Testis (tissue), 3 donors: Measurements from ENCODE around the gene SPPL3. TPM values are rescaled to one million over a fixed set of nuclear protein-coding genes. Genes with fewer than 3 reads are reported as not detected.

Experiments
- DNase-seq: peaks from one replicate; pipeline ENCODE4 v3.0.0-alpha.2; 2019
- H3K27ac ChIP-seq, 2 donors: fragments of 200-600 bp; sonication (generic); one replicate each; pipeline ENCODE4 v1.5.1; 2019
- H3K27me3 ChIP-seq: fragments of 200-600 bp; sonication (generic); one replicate; pipeline ENCODE4 v1.5.1; 2019
- H3K36me3 ChIP-seq: fragments of 200-600 bp; sonication (generic); one replicate; pipeline ENCODE4 v1.5.1; 2017; ENCODE audit warnings: low read depth; ENCODE audit errors: missing control alignments
- H3K4me1 ChIP-seq: fragments of 200-600 bp; sonication (generic); one replicate; pipeline ENCODE4 v1.5.1; 2019
- H3K4me3 ChIP-seq, 2 donors: fragments of 200-600 bp; sonication (generic); one replicate each; pipeline ENCODE4 v1.5.1; 2017 to 2019
- H3K9me3 ChIP-seq: fragments of 200-600 bp; sonication (generic); one replicate; pipeline ENCODE4 v1.5.1; 2017
- CTCF ChIP-seq, 3 experiments: fragments of 450-650 bp in 2 of 3; fragments of 200-600 bp in 1 of 3; sonication (generic) in 1 of 3; IDR thresholded peaks; one replicate each; pipeline ENCODE4 v1.5.1; 2016 to 2019; ENCODE audit warnings: antibody characterized with exemption in 3 of 3, mild to moderate bottlenecking in 2 of 3, moderate library complexity in 1 of 3
- POLR2A ChIP-seq: fragments of 450-650 bp; IDR thresholded peaks from one replicate; pipeline ENCODE4 v1.6.1; 2017; ENCODE audit warnings: antibody characterized with exemption, mild to moderate bottlenecking, moderate library complexity
- WGBS, 2 donors: methylation state at CpG; one replicate each; pipeline ENCODE4 v1.1.5; 2018; 5-methylcytosine and 5-hydroxymethylcytosine counted together
- intact Hi-C: fragments of 100-400 bp; cut with DNase I; formaldehyde crosslinking; loops from one replicate; pipeline ENCODE4 v1.15.1; 2023; ENCODE audit warnings: low total_unique reads
- polyA plus RNA-seq: library from polyadenylated mRNA; stranded (reverse); fragments of 350-450 nt; fragmentation: Illumina TruSeq; extraction: RNeasy Lipid Tissue Mini Kit (QIAGEN cat#74804); gene quantifications from one replicate; pipeline ENCODE4 v1.2.3, GENCODE V29; 2014; ENCODE audit warnings: low read depth, low replicate concordance; ENCODE audit not compliant: insufficient read depth
- total RNA-seq, 2 donors: library from RNA; depleted of rRNA; stranded (reverse); fragments of >200 nt; gene quantifications; one replicate each; pipeline ENCODE4 v1.2.3, GENCODE V29; 2016

The SPPL3 gene
- total and polyA plus RNA-seq, 3 donors from 2014 or later = 61.1 to 190 (median 65.4) TPM

GRCh38 chr12:120830966-120831365 is 73.2 kb downstream of the SPPL3 start:
- no peaks in the 10 kb centered on the region for H3K9me3 ChIP-seq
- intact Hi-C loops = no loop called here
- H3K4me3 ChIP-seq = no peak overlapping the region
- TF ChIP-seq POLR2A (no peak), CTCF (IDR thresholded peaks at IDR 0.05) (no peak)
- no peak overlapping the region for H3K27ac ChIP-seq
- no peaks in the 10 kb centered on the region for H3K36me3 ChIP-seq
- DNase-seq = no peak
- H3K4me1 ChIP-seq = peaks cover 38% of the 10 kb centered on the region
- WGBS, 2 donors = 59 to 64% methylated on average over 4 of the region's 4 CpGs
- H3K27me3 ChIP-seq = no peaks in the 10 kb centered on the region

- Histone ChIP-seq H3K27ac (no peak overlapping the region), H3K9me3 (no peaks in the 10 kb centered on the region), H3K4me1 (peaks cover 32% of the 10 kb centered on the region), H3K36me3 (no peaks in the 10 kb centered on the region), H3K27me3 (no peaks in the 10 kb centered on the region), H3K4me3 (no peak overlapping the region)
- no peak for TF ChIP-seq POLR2A
- TF ChIP-seq CTCF (IDR thresholded peaks at IDR 0.05) = no peak
- DNase-seq = no peak
- WGBS, 2 donors = 62 to 73% methylated on average over 2 of the region's 3 CpGs
- intact Hi-C loops = no loop called here
Observed at GRCh38 chr12:120830052-120830940, 73.9 kb downstream of the SPPL3 start.

- intact Hi-C loops = no loop called here
- Histone ChIP-seq H3K27ac (no peak overlapping the region), H3K4me1 (peaks cover 14% of the 10 kb centered on the region), H3K27me3 (no peaks in the 10 kb centered on the region), H3K9me3 (no peaks in the 10 kb centered on the region), H3K4me3 (no peak overlapping the region), H3K36me3 (no peaks in the 10 kb centered on the region)
- DNase-seq = no peak
- TF ChIP-seq POLR2A (no peak), CTCF (IDR thresholded peaks at IDR 0.05) (no peak)
- 68 to 72% methylated on average over 3 to 4 of the region's 4 CpGs for WGBS, 2 donors
Observed at GRCh38 chr12:120826335-120826734, 77.8 kb downstream of the SPPL3 start.

GRCh38 chr12:120825337-120825736 is 78.8 kb downstream of the SPPL3 start:
- no peaks in the 10 kb centered on the region for H3K36me3 ChIP-seq
- peaks cover 7% of the 10 kb centered on the region for H3K4me1 ChIP-seq
- no peaks in the 10 kb centered on the region for H3K27me3 ChIP-seq
- H3K4me3 ChIP-seq = no peak overlapping the region
- no peaks in the 10 kb centered on the region for H3K9me3 ChIP-seq
- intact Hi-C loops = no loop called here
- H3K27ac ChIP-seq = no peak overlapping the region
- DNase-seq = no peak
- WGBS, 2 donors = 74 to 79% methylated on average over 3 of the region's 3 CpGs
- TF ChIP-seq POLR2A = no peak
- no peak for TF ChIP-seq CTCF (IDR thresholded peaks at IDR 0.05)
